Activated T-helper 1 cell treated with anti-CD3 and anti-CD28 coated beads, Interleukin-2, amount 50 U/mL, for 16 hours (primary cell): ENCODE results near the gene PLCH2.

Experiments
- DNase-seq, 2 donors: peaks; one replicate each; pipeline ENCODE4 v3.0.0-alpha.2; 2020; ENCODE audit warnings: low read depth in 1 of 2, low spot score in 1 of 2

Gene PLCH2

GRCh38 chr1:2476061-2476999, at the start of gene PLCH2:
Gene PLCH2, plus strand, starts transcription at chr1:2476289. Its CDS starts 300 bp downstream, at chr1:2476589.
- no peak for DNase-seq

GRCh38 chr1:2426540-2426939, 49.5 kb upstream of the PLCH2 start:
- no peak for DNase-seq

- no peak for DNase-seq
Measured at GRCh38 chr1:2427051-2427450, 49.0 kb upstream of the PLCH2 start.

- DNase-seq = no peak
Measured at GRCh38 chr1:2427976-2428375, 48.1 kb upstream of the PLCH2 start.

- DNase-seq = no peak
Measured at GRCh38 chr1:2428490-2428889, 47.6 kb upstream of the PLCH2 start.

GRCh38 chr1:2429780-2430591, 46.1 kb upstream of the PLCH2 start:
- no peak for DNase-seq

- DNase-seq = no peak
Measured at GRCh38 chr1:2430592-2430973, 45.5 kb upstream of the PLCH2 start.

GRCh38 chr1:2431103-2431502, 45.0 kb upstream of the PLCH2 start:
- DNase-seq = no peak

GRCh38 chr1:2431518-2431917, 44.6 kb upstream of the PLCH2 start:
- no peak for DNase-seq

- no peak for DNase-seq
Measured at GRCh38 chr1:2432441-2432844, 43.6 kb upstream of the PLCH2 start.

GRCh38 chr1:2433196-2433595, 42.9 kb upstream of the PLCH2 start:
- DNase-seq = no peak

GRCh38 chr1:2433936-2434655, 42.0 kb upstream of the PLCH2 start:
- DNase-seq = no peak

GRCh38 chr1:2435091-2435490, 41.0 kb upstream of the PLCH2 start:
- no peak for DNase-seq

GRCh38 chr1:2435746-2436355, 40.2 kb upstream of the PLCH2 start:
- no peak for DNase-seq

GRCh38 chr1:2436876-2437275, 39.2 kb upstream of the PLCH2 start:
- DNase-seq = no peak

- DNase-seq = no peak
Measured at GRCh38 chr1:2437617-2438016, 38.5 kb upstream of the PLCH2 start.

- DNase-seq = no peak
Measured at GRCh38 chr1:2438038-2438437, 38.1 kb upstream of the PLCH2 start.

GRCh38 chr1:2438641-2439040, 37.4 kb upstream of the PLCH2 start:
- DNase-seq = no peak

GRCh38 chr1:2439369-2439768, 36.7 kb upstream of the PLCH2 start:
- DNase-seq = no peak

GRCh38 chr1:2440346-2440745, 35.7 kb upstream of the PLCH2 start:
- DNase-seq = peak in 1 of 2 donors; percentile 9

- no peak for DNase-seq
Measured at GRCh38 chr1:2441746-2442145, 34.3 kb upstream of the PLCH2 start.
